HG02610 (cell line): ENCODE measurements around the gene CEP135.
A peak's percentile ranks its signal among the peaks of the same experiment; 100 is the strongest.
"Not testable (repeated sequence)": the region's sequence is repeated elsewhere in the genome, so short reads cannot be mapped to it uniquely, and the experiment has no call there.

Source experiments
- ATAC-seq: cut with Tn5 transposase; IDR thresholded peaks from one replicate; pipeline ENCODE4 v1.9.1; 2021; ENCODE audit warnings: mild to moderate bottlenecking, moderate library complexity; ENCODE audit not compliant: unreplicated experiment

CEP135 gene, protein sequence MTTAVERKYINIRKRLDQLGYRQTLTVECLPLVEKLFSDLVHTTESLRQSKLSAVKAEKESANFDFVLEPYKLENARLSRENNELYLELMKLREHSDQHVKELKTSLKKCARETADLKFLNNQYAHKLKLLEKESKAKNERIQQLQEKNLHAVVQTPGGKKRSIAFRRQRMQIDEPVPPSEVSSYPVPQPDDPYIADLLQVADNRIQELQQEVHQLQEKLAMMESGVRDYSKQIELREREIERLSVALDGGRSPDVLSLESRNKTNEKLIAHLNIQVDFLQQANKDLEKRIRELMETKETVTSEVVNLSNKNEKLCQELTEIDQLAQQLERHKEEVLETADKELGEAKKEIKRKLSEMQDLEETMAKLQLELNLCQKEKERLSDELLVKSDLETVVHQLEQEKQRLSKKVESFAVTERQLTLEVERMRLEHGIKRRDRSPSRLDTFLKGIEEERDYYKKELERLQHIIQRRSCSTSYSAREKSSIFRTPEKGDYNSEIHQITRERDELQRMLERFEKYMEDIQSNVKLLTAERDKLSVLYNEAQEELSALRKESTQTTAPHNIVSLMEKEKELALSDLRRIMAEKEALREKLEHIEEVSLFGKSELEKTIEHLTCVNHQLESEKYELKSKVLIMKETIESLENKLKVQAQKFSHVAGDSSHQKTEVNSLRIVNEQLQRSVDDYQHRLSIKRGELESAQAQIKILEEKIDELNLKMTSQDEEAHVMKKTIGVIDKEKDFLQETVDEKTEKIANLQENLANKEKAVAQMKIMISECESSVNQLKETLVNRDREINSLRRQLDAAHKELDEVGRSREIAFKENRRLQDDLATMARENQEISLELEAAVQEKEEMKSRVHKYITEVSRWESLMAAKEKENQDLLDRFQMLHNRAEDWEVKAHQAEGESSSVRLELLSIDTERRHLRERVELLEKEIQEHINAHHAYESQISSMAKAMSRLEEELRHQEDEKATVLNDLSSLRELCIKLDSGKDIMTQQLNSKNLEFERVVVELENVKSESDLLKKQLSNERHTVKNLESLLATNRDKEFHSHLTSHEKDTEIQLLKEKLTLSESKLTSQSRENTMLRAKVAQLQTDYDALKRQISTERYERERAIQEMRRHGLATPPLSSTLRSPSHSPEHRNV

DNA sequence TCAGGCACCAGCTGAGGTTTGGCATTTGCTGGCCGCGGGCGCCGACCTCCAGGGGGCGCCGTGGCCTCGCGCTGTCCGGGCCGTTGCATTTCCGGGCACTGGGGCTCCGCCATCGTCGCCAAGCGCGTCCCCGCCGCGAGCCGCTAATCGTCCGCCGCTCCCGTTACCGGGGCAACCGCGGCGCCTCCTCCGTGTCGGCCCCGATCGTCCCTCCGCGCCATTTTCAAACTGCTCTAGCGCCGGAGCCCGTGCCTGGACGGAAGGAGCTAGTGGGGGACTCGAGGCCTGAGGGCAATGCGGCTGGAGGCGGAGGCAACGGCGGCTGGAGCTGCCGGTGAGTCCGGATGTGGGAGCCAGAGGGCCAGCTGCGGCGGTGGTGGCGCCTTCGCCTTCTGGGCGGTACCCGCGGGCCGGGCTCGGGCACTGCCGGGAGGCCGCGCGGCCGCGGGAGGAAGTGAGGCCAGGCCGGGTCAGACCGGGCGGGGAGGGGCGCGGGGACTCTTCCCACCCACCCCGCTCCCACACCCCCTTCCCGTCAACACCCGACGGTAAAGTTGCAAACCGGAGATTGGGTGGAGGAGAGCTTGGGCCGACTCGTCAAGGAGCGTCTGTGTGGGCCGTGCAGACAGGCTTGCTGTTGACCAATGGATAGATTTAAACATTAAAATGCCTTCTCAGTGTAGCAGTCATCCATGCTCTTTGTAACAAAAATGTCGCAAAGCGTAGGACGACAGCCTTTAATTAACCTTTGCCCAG is at the start of gene CEP135:
Gene CEP135, plus strand, starts transcription at position 220 of the 756 bp plus-strand sequence. CDS start 3,186 bp downstream, outside the sequence.
- peak; percentile 67 for ATAC-seq

DNA sequence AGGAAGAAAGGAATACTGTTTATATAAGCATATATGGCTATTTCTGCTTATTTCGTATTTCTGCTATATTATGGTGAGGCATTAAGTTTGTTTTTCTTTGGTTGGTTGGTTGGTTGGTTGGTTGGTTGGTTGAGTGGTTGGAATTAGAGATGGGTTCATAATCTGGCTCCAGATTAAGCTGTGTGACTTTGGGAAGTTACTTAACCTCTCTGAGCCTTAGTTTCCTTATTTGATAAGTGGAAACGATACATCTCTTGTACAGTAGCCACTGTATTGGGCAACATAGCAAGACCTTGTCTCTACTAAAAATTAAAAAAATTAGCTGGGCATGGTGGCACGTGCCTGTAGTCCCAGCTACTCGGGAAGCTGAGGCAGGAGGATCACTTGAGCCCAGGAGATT is 46.1 kb upstream of the CEP135 start:
- ATAC-seq: no peak

DNA sequence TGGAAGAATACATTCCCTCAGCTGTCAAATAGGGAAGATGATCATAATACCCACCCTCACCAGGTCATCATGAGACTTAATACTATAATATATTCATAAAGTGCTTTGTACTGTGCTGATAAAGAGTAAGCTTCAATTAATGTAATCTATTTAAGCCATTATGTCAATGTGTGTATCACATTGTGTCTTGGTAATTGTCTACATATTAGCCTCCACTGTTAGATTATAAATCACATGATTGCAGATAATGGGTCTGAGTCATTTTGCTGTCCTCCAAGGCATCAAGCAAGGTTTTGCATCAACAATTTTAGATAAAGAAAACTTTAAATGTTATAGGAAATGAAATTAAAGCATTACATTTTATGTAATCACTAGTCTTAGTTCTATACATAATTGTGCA is 45.2 kb upstream of the CEP135 start:
- no peak for ATAC-seq

DNA sequence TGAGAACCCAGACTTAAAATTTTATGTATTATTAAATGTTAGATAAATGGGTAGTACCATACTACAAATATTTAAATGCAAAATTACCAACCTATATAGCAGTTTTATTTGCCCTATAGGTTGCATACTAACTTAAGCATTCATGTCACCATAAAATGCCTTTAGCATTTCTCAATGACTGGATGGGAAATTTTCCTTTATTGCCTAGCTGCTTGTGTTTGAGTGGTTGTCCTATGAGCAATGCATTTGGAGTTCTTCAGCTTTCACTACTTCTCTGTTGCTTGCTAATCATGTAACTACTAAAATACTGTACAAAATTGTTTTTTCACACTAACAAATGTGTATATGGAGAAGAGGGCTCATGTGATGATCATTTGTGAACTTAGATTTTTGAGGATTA is 44.2 kb upstream of the CEP135 start:
- no peak for ATAC-seq

DNA sequence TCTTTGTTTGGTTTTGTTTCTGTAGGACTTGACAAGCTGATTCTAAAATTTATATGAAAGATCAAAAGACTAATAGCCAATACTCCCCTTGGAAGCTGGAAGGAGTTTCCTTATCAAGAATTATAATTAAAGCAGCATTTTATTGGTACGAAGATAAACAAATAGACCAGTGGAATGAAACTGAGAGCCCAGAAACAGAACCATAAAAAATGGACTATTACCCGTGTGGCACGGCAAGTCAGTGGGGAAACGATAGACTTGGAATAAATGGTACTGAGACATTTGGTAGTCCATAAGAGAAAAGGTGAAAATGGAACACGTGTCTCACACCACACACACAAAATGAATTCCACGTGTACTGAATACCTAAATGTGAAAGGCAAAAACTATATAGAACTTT is 42.4 kb upstream of the CEP135 start:
- ATAC-seq: no peak

DNA sequence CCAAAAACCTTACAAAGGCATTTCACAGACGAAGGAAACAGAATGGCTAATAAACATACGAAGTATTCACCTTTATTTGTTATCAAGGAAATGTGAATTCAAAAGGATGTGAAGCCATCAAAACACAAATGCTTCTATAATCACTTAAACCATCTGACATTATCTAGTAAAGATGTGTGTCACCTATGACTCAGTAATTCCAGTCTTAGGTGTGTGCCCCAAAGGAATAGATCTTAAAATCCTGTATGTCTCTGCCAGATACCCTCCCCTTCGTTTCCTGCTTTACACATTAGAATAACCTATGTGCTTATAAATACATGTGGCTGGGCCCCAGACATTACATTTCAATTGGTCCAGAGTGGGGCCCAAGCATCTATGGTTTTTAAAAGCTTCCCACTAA is 41.8 kb upstream of the CEP135 start:
- no peak for ATAC-seq

DNA sequence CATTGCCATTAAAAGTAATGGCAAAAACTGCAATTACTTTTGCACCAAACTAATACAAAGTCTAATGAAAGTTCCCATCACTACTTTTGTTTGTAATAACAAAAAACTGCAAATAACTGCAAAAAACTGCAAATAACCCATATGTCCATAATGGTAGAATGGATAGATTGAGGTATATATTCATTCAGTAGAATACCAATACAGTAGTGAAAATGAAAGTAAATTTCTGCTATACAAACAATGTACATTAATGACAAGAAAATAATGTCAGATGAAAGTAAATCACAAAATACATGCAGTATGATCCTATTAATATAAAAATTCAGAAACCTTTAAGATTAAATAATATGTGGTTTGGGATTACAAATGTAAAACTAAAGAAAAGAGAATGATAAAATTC is 41.3 kb upstream of the CEP135 start:
- ATAC-seq: peak; percentile 40

DNA sequence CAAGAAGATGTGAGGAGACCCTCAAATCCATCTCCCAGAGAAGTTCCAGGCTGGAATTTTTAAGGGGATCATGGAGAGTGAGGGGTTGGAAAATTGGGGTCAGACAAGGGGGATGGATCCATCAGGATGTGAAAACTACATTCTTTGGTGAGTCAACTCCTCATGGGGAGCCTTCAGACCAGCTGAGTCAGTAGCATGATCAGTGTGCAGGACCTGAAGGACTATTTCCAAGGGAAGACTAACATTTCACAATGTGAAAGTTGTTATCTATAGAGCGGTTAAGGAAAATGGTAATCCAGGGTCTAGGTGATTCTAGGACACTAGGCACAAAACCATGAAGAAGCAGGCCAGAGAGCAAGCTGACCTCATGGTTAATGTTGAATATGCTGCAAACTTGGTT is 38.6 kb upstream of the CEP135 start:
- ATAC-seq: no peak

DNA sequence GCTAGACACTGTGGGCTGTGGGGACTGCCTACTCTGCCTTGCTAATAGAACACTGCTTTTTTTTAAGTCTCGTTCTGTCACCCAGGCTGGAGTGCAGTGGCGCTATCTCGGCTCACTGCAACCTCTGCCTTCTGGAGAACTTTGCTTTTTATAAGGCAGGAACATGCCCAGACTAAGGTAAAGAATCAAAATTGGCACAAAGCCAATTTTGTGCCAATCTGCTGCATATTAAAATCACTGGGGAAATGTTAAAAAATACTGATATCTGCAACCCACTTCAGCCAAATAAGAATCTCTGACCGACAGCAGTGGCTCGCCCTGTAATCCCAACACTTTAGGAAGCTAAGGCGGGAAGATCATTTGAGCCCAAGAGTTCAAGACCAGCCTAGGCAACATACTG is 36.5 kb upstream of the CEP135 start:
- no peak for ATAC-seq

DNA sequence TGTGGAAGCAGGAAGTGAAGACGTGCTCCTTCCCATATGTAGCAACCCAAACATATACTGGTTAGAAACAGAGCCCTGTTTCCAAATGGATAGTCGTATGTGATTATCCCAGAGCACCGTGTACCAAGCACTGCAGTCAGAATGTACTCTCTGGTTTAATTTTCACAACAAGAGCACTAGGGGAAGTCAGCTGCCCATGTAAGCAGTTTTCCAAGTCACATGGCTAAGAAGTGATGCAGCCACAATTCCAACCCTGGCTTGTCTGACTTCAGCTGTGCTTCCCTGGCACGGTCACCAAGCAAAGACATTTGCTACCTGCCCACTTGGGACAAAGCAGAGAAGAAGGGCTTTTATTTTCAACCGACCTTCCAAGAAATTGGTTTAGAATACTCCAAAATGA is 28.2 kb upstream of the CEP135 start:
- no peak for ATAC-seq

DNA sequence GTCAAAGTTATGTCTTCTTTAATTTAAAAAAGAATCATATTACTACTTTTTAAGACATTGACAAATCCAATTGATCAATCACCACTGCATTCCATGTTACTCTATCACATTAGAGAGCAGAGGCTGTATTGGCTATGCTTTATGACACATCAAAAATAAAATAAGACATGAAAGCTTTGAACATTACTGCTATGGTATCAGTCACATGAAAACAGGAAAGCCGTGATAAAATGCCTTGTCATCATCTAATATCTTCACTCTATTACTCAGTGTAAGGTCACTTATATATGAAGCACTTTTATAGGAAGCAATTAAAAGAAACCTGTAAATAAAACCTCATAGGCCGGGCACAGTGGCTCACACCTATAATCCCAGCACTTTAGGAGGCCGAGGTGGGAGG is 27.7 kb upstream of the CEP135 start:
- no peak for ATAC-seq

DNA sequence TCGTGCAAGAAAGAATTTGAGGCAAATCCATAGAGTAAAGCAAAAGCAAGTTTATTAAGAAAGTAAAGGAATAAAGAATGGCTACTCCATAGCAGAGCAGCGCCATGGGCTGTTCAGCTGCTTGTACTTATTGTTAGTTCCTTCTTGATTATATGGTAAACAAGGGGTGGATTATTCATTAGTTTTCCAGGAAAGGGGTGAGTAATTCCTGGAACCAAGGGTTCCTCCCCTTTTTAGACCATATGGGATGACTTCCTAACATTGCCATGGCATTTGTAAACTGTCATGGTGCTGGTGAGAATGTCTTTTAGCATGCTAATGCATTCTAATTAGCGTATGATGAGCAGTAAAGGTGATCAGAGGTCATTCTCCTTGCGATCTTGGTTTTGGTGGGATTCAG is 23.5 kb upstream of the CEP135 start:
- no peak for ATAC-seq

DNA sequence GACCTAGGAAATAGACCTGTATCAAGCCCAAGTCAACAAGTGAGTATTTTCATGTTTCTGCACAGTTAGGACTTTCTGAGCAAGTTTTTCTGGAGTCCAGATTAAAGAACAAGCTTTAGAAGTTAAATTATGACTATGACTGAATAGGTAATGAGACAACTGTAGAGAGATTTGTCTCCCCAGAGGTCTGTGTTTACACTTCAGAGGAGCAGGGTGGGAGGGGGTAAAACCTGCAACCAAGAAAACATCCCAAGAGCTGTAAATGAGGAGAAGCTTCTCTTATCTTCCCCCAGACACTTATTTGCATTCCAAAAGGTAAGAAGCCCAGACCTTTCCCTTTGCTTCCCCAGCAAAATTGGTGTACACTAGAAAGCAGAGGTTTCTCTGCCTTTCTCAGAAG is 22.1 kb upstream of the CEP135 start:
- ATAC-seq: peak; percentile 77

DNA sequence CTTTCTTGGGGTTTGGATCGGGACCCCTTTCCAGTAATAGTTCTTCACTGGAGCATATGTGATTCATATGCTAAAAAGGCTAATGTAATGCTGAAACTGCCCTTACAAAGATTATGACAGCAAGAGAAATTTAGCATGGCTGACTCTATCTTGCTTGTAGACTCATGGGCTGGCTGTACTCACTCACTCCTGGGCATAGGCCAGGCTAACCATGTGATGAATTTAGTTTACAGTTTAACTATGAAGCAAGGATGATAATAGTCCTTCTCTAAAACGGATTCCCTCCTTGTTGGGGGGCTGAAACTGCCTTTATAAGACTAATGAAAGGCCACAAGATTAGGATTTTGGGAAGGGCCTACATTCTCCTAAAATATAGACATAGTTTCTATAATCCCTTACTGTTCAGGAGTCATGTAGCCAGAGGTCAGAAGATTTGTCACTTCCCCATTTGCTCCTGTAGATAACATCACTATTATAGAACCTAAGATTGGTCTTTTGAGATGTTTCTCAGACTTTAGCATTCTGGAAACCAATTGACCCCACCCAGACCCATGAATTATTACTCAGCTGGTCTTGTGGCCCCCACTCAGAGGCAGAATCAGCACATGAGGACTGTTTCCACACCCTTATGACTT is 20.8 kb upstream of the CEP135 start:
- ATAC-seq: no peak

DNA sequence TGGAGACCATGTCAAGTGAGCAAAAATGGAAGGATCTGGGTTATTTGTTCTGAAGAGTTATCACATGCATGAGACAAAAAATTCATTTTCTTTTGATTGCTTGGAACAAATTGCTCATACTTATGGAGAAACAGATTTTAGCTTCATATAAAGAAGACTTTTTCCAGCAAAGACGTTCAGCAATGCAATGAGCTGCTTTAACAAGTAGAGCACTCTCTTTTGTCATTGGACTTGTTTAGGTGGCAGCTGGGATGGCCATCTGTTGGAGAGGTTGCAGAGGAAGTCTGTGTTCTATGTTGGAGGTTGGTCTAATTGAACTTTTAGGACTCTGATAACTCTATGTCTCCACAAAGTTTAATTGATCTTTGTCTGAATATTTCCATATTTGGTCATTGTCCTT is 19.9 kb upstream of the CEP135 start:
- no peak for ATAC-seq

DNA sequence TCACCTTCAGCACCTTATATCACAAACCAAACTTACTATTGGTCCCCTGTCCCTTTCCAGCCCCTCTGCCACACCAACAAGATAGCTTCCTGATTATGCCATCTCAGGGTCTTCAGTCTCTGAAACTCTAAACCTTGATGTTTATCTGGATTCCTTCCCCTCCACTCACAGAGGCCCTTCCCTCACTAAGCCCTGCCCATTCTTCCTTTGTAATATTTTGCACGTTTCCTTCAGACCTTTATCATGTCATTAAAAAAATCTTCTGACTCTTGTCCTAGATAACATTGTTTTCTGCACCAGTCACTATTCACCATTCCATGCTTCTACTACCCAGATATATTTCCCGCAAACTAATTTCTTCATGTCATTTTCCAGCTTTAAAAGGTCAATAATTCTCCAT is 17.7 kb upstream of the CEP135 start:
- ATAC-seq: no peak

DNA sequence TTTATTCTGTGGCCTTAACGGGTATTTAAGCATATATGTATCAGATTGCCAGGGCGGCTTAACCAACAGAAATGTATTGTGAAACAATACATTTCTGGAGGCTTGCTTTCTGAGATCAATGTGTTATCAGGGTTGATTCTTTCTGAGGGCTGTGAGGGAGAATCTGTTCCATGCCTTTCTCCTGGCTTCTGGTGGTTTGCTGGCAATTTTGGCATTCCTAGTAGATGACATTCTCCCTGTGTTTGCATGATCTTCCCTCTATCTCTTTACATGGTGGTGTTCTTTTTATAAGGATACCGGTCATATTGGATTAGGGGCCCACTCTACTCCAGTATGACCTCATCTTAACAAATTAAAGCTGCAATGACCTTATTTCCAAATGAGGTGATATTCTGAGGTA is 16.9 kb upstream of the CEP135 start:
- ATAC-seq: no peak

DNA sequence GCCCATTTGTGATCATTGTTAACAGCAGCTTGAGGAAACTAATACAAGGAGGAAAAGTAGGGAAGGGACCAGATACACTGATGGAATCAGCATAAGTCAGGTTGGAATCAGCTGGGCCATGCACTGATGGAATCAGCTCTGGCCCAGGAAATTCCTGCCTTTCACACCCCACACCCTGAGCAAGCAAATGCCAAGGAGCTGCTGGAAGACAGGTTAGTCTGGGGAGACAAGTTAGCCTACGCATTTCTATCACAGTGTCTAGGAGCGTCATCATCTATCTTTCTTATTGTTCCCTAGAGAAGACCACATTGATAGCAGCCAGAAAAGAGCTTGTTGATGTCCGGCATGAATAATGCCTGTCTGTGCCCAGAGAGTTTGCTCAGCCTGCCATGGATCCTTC is 16.2 kb upstream of the CEP135 start:
- no peak for ATAC-seq

DNA sequence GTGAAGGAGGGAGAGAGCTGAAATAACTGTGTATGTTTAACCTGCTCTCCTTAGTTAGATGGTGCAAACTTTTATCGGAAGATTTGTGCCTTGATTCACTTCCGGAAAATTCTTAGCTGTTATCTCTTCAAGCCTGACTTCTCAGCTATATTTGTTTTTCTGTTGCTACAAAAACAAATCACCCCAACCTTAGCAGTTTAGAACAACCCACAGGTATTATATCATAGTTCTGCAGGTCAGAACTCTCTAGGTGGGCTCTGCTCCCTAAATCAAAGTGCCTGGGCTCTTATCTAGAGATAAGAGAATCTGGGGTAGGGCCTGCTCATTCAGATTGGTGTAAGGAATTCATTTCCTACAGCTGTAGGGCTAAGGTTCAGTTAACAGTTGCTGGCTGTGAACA is 15.1 kb upstream of the CEP135 start:
- ATAC-seq: no peak

DNA sequence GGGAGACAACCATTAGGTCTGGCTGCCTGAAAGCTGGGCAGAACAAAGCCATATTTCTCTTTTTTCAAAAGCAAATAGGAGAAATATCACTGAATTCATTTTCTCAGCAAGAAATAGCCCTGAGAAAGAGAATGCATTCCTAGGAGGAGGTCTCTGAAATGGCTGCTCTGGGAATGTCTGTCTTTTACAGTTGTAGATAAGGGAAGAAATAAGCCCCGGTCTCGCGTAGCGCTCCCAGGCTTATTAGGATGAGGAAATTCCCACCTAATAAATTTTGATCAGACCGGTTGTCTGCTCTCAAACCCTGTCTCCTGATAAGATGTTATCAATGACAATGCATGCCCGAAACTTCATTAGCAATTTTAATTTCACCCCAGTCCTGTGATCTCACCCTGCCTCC is 12.8 kb upstream of the CEP135 start:
- ATAC-seq: not testable (repeated sequence)
